PC-9 (cell line): ENCODE data around the gene ALK.

Source experiments
- CTCF ChIP-seq: fragments of 200-600 bp; sonication (generic); conservative IDR thresholded peaks from 2 replicates; pipeline ENCODE4 v1.6.1; 2017; ENCODE audit warnings: mixed run types, antibody characterized with exemption, mild to moderate bottlenecking, moderate library complexity
- EZH2 ChIP-seq: fragments of 200-600 bp; sonication (generic); IDR thresholded peaks from 2 replicates; pipeline ENCODE4 v1.8.0; 2017; ENCODE audit warnings: antibody characterized with exemption, low read depth

- TF ChIP-seq CTCF (no peak), EZH2 (no peak)
These were observed 155.7 kb downstream of the ALK start for GRCh38 chr2:29765721-29766120.
